NOMO-1 treated with dmso at 0.1 percent for 144 hours (cell line): ENCODE results near the gene WDFY2.
"Not testable (repeated sequence)": the region's sequence is repeated elsewhere in the genome, so short reads cannot be mapped to it uniquely, and the experiment has no call there.

Experiments used
- DNase-seq: peaks from one replicate; lab custom pipeline; 2025; ENCODE audit not compliant: unreplicated experiment; lab: John Stamatoyannopoulos, UW

The WDFY2 gene

DNA sequence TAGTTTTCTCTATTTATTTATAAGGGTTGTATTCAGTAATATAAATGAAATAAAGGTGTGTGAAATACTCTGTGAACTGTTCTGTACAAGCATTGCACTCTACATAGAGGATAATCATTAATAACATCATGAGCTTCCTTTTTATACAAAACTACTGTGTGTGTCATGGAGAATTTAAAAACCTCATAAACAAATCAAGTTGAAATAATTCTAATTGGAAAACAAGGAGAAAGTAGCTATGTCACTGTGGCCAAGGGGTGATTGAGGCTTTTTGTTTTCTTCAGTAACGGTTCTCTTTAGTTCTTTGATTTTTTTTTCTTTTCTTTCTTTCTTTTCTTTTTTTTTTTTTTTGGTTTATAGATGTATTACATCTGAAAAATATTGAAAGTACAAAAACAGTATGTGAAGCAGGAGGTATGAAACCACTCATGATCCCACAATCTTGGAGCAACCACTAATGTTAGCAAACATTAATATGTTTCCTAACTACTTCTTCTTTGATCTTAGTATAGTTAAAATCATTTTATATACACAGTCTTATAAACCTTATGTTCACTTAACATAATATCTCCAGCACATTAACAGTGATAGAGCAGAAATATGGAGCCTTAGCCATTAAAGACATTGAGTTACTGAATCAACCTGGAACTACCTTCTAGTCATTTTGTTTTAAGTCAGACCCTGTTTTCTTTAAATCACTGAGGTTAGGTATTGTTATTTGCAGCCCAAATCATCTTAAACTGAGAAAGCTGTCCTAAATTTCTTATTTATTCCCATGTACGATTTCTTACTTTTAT is 45.4 kb downstream of the WDFY2 start:
- DNase-seq: no peak

DNA sequence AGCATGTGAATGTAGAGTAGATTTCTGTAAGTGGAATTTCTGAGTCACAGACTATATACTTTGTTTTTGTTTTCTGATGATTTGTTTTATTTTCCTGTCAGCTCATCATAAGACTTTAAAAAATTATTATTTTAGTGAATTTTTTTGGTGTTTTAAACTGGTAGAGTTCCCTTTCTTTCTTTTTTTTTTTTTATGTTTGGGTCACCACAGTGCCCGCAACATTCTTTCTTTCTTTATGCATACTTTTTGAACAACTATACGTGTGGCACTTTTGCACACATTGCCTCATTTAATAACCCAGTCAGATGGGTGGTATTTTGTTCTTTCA is 46.0 kb downstream of the WDFY2 start:
- no peak for DNase-seq

DNA sequence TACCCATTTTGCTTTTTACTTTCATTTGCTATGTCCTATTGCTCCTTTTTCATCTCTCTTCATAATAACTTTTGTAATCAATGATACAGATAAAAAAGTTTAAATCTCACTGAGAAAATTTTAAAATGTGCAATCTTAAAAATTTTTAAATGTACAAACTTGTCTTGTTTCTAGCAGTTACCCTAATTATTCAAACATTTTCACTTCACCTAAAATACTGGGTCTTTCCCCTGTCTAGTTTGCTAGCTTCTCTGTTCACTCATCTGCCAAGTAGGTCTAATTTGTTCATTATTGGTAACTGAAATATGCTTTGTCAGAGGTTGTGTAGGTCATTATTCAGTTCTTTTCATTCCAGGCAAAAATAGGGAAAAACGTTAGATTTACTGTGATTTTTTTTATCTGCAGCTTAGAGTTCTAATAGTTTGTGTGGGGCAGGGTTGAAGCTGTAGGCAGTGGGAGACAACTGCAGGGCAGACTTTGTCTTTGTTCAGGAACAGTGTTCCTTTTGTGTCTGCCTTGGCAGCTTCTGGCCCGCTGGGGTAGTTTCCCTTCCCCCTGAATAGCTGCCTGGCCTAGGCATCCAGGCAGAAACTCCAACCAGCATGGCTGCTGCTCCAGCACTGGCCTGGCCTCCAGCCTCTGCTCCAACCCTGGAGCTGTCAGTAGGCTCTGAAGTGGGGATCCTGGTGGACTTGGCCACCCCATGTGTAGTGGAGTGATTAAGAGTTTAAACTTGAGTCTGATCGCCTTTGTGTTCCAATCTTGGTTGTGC is 48.5 kb downstream of the WDFY2 start:
- DNase-seq: no peak

DNA sequence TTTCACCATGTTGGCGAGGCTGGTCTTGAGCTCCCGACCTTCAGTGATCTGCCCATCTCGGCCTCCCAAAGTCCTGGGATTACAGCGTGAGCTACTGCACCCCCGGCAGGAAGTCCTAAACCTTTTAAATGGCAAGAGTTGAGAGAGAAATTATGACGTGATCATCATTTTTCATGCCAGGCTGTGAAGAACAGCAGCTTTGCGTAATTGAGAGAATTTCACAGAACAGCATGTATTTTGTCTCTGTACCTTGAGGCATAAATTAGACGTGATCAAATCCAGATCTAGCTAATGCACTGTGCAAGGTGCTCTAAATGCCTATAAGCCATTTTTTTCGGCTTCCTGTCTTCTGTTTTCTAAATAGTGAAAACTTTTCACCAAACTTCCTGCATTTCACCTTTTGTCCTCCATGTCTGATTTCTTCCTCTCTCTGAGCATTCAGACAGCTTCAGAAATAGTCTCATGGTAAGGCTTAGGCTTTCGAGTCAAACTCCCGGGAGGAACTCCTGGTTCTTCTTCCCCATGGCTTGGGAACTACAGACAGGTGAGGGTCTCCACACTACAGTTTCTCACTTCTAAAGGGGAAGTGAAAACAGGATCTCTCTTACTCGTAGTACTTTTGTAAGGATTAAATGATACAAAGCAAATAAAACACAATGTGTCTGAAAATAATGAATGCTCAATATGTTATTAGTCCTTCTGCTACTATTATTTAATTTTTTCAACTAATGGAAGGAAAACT is 51.0 kb downstream of the WDFY2 start:
- DNase-seq: no peak

DNA sequence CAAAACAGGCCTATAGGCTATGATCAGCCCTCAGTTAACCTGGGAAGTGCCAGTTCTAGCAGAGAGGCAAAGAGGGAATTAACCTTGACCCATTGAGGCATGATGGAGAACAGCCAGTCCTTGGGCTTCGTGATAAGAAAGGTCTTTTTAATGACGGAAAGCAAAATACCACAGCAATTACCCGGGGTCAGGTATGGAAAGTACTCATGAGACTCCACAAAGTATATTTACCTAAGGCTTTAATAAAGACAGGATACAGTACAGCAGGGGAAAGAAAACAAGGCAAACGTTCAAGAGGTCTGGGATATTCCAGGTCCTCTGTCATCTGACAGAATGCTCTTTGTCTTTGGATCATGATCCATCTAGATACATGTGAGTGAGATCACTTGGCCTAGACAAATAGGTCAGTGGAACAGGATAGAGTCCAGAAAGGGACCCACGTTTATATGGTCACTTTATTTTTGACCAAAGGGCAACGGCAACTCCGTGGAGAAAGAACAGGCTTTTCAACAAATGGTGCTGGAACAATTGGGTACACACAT is 52.2 kb downstream of the WDFY2 start:
- DNase-seq: no peak

- no peak for DNase-seq
Measured at GRCh38 chr13:51637852-51638215, 53.6 kb downstream of the WDFY2 start.

DNA sequence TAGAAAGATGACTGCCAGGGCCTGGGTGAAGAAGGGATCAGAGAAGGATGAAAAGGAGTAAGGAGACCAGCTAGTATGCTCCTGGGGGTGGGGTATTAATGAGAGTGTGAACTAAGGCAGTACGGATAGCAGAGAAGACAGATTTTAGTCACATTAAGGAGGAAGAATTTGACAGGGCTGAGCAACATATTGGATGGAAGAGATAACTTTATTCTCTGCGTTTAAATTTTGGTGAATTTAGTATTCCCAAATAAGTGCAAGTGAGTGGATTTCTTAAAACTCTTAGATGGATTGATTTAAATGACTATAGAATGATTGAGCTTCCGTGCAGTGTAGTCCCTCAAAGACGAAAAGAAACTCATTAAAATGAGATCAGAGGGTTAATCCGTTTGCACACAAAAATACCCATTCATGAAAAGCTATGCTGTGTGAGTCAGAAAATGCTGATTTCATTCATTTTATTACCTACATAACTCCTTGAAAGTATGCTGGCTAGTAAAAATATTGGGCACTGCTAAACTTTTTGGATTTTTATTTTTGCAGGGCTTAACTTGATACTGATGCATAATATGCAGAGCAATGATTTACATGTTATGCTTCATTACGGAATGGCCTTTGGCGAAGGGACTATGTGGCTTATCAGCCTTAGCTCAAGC is 54.1 kb downstream of the WDFY2 start:
- DNase-seq: no peak

DNA sequence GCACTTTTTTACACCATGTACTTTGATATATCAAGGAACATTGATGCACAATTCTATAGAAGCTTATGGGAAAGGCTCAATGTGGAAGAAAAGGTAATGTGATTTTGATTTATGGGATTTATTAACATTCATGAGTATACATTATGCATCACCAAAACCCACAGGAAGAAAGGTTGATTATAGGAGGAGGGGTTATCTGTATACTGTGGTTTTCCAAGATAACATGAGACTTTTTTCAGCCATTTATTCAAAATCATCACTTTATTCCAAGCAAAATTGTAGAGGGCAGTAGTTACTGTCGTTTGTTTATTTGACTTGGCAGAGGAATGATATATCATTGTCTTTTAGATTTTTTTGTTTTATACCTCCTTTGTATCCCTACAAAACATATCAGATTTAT is 54.9 kb downstream of the WDFY2 start:
- no peak for DNase-seq

- not testable (repeated sequence) for DNase-seq
Measured at GRCh38 chr13:51640696-51641095, 56.4 kb downstream of the WDFY2 start.

DNA sequence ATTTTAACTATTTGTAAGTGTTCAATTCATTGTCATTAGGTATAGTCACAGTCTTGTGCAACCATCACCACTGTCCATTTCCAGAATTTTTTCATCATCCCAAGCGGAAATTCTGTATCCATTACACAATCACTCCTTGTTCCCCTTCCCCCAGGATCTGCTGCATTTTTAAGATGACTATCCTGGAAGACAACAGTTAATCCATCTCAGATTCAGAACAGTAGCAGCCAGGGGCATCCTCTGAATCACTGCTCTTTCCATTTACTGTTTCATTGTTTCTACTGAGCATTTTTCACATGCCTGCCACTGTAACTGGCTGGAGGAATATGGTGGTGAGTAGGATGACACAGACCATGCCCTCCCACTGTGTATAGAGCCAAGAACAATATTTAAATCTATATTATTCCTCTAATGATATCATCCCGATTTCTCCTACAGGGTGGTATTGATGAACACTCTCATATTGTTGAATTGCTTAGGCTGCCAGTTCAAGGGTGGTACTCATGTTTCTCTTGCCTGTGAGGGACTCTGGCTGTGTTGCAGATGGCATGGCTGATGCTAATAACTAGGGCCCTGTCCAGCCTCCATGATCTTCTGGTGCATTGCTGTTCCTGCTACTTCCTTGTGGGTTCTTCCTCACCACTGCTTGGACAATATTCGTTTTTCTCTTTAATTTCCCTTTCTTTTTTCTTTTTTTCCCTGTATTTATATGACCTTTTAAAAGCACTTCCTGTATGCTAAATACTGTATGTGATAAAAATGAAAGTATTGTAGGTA is 59.0 kb downstream of the WDFY2 start:
- no peak for DNase-seq

GRCh38 chr13:51643882-51644281 is 59.6 kb downstream of the WDFY2 start:
- DNase-seq: no peak

- no peak for DNase-seq
Measured at GRCh38 chr13:51644654-51645053, 60.4 kb downstream of the WDFY2 start.

GRCh38 chr13:51645154-51645650 is 60.9 kb downstream of the WDFY2 start:
- DNase-seq: peak; percentile 79

DNA sequence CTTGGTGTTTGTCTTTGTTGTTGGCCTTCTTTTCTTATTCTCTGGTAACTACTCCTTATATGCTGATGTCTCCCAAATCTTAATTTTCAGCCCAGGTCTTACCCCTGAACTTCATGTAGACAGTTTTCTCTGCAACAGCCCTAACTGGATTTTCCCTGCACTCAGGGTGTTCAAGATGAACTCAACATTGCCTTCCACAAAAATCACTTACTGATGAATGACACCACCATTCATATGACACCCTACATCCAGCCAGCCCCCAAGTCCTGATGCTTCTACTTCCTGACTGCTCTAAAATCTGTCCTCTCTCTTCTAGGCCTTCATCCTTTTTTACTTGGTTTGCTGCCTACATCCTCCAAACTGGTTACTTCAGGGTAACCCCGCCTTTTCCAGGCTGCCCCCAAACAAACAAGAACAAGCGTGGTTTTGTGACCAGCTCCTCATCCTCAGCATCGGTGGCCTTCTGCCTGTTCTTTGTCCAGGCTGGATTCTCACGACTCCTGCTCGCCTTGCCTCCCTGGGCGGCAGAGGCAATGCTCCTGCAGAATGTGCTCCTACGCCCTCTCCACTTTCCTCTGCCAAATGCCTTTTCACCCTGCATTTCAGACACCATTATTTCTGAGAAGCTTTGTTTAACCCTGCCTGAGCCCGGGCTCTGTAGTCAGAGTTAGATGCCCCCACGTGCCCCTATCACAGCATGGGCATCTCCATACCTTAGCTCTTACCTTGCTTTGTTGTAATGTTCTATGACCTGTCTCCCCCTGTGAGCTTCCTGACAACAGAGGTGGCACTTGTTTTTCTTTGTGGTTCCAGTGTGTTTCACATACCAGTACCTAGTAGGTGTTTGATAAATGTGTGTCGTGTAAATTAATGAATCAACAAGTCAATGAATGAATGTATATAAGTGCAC is 61.8 kb downstream of the WDFY2 start:
- no peak for DNase-seq

DNA sequence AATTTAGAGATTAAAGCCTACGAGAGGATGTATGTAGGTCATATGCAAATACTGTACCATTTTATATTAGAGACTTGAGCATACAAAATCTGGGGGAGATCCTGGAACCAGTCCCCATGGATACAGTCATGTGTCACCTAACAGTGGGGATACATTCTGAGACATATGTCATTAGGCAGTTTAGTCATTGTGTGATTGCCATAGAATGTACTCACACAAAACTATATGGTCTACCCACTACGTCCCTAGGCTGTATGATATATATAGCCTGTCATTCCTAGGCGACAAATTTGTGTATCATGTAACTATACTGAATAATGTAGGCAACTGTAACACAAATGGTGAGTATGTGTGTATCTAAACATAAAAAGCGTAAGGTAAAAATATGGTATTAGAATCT is 62.8 kb downstream of the WDFY2 start:
- DNase-seq: no peak

- not testable (repeated sequence) for DNase-seq
Measured at GRCh38 chr13:51652193-51652592, 67.9 kb downstream of the WDFY2 start.

DNA sequence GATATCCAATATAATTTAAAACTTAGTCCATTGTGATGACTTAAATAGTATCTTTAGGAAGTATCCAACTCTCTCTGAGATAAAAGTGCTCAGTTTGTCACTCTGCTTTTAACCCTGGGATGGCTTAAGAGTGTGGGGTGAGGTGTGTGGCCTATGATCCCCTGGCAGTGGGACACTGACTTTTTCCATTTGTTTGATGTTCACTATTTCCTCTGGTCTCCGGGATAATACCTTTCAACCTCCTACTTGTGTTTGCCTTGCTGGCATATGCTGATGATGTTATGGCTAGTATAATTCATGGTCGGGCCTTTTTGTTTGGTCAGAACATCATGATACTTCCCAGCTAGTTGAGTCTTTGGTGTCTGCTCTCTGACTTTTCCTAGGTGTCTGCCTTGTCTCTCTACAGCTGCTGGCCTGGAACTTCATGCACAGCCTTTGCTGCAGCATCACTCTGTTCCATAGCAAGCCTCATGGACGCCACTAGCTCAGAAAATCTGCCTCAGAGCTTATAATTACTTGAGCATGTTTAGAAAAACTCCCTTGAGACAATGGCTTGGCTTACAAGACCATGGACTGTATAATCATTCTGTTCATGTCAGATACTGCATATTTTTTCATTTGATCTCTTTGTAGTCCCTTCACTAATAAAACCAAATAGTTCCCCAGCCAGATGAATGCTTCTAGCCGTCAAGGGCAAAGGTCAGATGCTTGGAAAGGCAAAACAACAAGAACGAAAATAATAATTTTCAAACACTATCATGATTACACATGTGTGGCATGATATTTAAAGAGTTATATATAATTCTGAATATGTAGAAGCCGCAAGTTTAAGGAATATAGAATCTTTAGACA is 75.2 kb downstream of the WDFY2 start:
- no peak for DNase-seq

- no peak for DNase-seq
Measured at GRCh38 chr13:51660813-51661212, 76.6 kb downstream of the WDFY2 start.
